Panc1 (cell line): ENCODE measurements around the gene GCKR. TPM values are rescaled to one million over a fixed set of nuclear protein-coding genes. Genes with fewer than 3 reads are reported as not detected.

Source experiments
- ATAC-seq: fragments of 200-7000 bp; cut with Tn5 transposase; 2 replicates; pipeline ENCODE4 v1.9.1; 2020; ENCODE audit warnings: mild to moderate bottlenecking, moderate library complexity
- BruUV-seq: library from RNA; stranded (reverse); fragments of 400-500 nt; replicated peaks from 2 replicates; lab custom pipeline; 2021; lab: Mats Ljungman, UMichigan
- CTCF ChIA-PET: fragments of 300-600 bp; sonication (Branson Sonifier 250); formaldehyde crosslinking; loops from one replicate; lab custom pipeline; 2022; ENCODE audit warnings: antibody characterized with exemption; lab: Charles Lee
- POLR2A ChIA-PET: fragments of 300-600 bp; sonication (Branson Sonifier 250); formaldehyde crosslinking; loops from one replicate; lab custom pipeline; 2022; ENCODE audit warnings: antibody characterized with exemption; lab: Charles Lee
- DNase-seq: peaks from one replicate; pipeline ENCODE4 v3.0.0-alpha.2; 2010; ENCODE audit warnings: low read depth, low spot score
- H3K27ac ChIP-seq: 2 replicates; pipeline ENCODE4 v1.5.1; 2011; ENCODE audit warnings: mild to moderate bottlenecking, low read length, inconsistent platforms
- H3K27me3 ChIP-seq: fragments of 200-500 bp; sonication (Bioruptor generic); 2 replicates; pipeline ENCODE4 v1.6.0; 2014; ENCODE audit warnings: low read length, inconsistent platforms; ENCODE audit not compliant: control insufficient read depth, insufficient read depth
- H3K36me3 ChIP-seq: fragments of 200-500 bp; sonication (Bioruptor generic); 2 replicates; pipeline ENCODE4 v1.5.1; 2014; ENCODE audit warnings: inconsistent platforms, mild to moderate bottlenecking, low read length, moderate library complexity; ENCODE audit not compliant: control insufficient read depth, insufficient read depth
- H3K4me1 ChIP-seq: 2 replicates; pipeline ENCODE4 v1.5.1; 2011; ENCODE audit warnings: inconsistent platforms, mild to moderate bottlenecking, low read length, moderate library complexity; ENCODE audit not compliant: control insufficient read depth, insufficient read depth
- H3K4me3 ChIP-seq, 2 experiments: 2 replicates each; pipeline ENCODE4 v1.5.1; 2011 to 2012; ENCODE audit warnings: low read depth in 2 of 2, low read length in 2 of 2, mild to moderate bottlenecking in 2 of 2, inconsistent platforms in 1 of 2, moderate library complexity in 1 of 2
- H3K9me3 ChIP-seq: fragments of 200-500 bp; sonication (Bioruptor generic); 2 replicates; pipeline ENCODE4 v1.5.1; 2014; ENCODE audit warnings: low read depth, mild to moderate bottlenecking, inconsistent platforms, low read length, moderate library complexity; ENCODE audit not compliant: control insufficient read depth, insufficient read depth
- POLR2AphosphoS5 ChIP-seq: IDR thresholded peaks from 2 replicates; pipeline ENCODE4 v1.6.1; 2012; ENCODE audit warnings: mild to moderate bottlenecking, low read depth, low read length, moderate library complexity
- SIN3A ChIP-seq: IDR thresholded peaks from 2 replicates; pipeline ENCODE4 v1.6.1; 2012; ENCODE audit warnings: low read depth, mild to moderate bottlenecking, low read length, moderate library complexity, borderline replicate concordance; ENCODE audit not compliant: insufficient read depth
- TCF7L2 ChIP-seq: IDR thresholded peaks from 2 replicates; pipeline ENCODE4 v1.6.1; 2011; ENCODE audit warnings: mild to moderate bottlenecking, low read depth, low read length, inconsistent platforms
- in situ Hi-C: cut with HindIII; loops from 2 replicates; pipeline ENCODE4 v1.10.0; 2016; ENCODE audit warnings: low sequenced_read_pairs, low pct_unique_long_range_greater_than_20kb
- intact Hi-C: fragments of 100-400 bp; cut with micrococcal nuclease; formaldehyde crosslinking; loops from one replicate; pipeline ENCODE4 v1.10.0; 2022; ENCODE audit not compliant: unreplicated experiment
- total RNA-seq: library from RNA; stranded (reverse); gene quantifications from one replicate; pipeline ENCODE4 v1.2.1, GENCODE V29; 2021; ENCODE audit not compliant: unreplicated experiment
- TF ChIP-seq, protein P1 (sequence below), 2 experiments: IDR thresholded peaks; 2 replicates each; pipeline ENCODE4 v1.6.1; 2011 to 2012; ENCODE audit warnings: low read depth in 2 of 2, control low read depth in 1 of 2, low read length in 1 of 2, mild to moderate bottlenecking in 1 of 2, moderate library complexity in 1 of 2; ENCODE audit not compliant: insufficient read depth in 1 of 2
- TF ChIP-seq, protein P2 (sequence below): fragments of 450-650 bp; IDR thresholded peaks from 2 replicates; pipeline ENCODE4 v1.5.1; 2017; ENCODE audit warnings: mild to moderate bottlenecking

The GCKR gene
- total RNA-seq, 1 experiment from 2014 or later, result 0.33 TPM

DNA sequence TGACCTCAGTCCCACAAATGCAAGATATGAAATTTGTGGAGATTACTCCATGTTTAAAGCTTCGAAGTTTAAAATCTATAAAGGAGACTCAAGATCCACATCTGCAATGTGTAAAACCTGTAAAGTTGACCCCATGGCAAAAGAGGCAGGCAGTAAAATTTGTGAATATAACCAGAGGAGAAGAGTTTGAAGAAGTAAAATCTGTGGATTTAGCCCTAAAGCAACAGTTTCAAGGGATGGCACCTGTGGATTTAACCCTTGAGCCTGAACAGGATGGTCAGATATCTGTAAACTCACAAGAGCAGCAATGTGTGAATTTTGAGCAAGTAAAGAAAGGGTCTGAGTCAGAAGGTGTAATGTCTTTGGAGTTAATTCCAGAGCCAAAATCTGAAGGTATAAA, 75.0 kb downstream of the GCKR start:
- Histone ChIP-seq H3K36me3 (no peaks in the 10 kb centered on the region), H3K27ac (no peak overlapping the region), H3K4me3 (no peak overlapping the region), H3K27me3 (peaks cover 6% of the 10 kb centered on the region; the same call in 1 of the 2 replicates), H3K9me3 (peaks cover 16% of the 10 kb centered on the region; the same call in 1 of the 2 replicates), H3K4me1 (no peaks in the 10 kb centered on the region)
- ATAC-seq, result no peak
- no peak for DNase-seq
- TF ChIP-seq, protein P1, sequence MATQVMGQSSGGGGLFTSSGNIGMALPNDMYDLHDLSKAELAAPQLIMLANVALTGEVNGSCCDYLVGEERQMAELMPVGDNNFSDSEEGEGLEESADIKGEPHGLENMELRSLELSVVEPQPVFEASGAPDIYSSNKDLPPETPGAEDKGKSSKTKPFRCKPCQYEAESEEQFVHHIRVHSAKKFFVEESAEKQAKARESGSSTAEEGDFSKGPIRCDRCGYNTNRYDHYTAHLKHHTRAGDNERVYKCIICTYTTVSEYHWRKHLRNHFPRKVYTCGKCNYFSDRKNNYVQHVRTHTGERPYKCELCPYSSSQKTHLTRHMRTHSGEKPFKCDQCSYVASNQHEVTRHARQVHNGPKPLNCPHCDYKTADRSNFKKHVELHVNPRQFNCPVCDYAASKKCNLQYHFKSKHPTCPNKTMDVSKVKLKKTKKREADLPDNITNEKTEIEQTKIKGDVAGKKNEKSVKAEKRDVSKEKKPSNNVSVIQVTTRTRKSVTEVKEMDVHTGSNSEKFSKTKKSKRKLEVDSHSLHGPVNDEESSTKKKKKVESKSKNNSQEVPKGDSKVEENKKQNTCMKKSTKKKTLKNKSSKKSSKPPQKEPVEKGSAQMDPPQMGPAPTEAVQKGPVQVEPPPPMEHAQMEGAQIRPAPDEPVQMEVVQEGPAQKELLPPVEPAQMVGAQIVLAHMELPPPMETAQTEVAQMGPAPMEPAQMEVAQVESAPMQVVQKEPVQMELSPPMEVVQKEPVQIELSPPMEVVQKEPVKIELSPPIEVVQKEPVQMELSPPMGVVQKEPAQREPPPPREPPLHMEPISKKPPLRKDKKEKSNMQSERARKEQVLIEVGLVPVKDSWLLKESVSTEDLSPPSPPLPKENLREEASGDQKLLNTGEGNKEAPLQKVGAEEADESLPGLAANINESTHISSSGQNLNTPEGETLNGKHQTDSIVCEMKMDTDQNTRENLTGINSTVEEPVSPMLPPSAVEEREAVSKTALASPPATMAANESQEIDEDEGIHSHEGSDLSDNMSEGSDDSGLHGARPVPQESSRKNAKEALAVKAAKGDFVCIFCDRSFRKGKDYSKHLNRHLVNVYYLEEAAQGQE (IDR thresholded peaks at IDR 0.05; ENCODE audit: insufficient read depth in 1 of 2, low read depth in 2 of 2, low read length in 1 of 2), result no peak
- TF ChIP-seq TCF7L2, result no peak
- no peak for TF ChIP-seq SIN3A
- in situ Hi-C loops (no loop called here), intact Hi-C loops (no loop called here)
- POLR2A ChIA-PET, result no interaction called here
- no TSS peak for BruUV-seq
- CTCF ChIA-PET, result no interaction called here

DNA sequence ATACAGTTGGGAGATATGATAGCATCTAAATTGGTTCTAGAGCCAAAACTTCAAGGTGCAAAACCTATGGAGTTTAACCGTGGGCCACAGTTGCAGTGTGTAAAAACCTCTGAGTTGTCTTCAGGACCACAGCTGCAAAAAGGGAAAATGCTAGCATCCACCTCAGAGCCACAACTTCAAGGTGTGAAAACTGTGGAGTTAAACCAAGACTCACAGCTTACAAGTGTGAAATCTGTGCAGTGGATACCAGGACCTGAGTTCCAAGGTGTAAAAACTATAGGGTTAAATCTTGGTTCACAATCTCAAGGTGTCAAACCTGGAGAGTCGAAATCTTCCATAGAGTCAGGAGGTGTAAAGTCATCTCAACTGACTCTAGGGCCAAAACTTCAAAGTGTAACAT, 75.8 kb downstream of the GCKR start:
- in situ Hi-C loops (no loop called here), intact Hi-C loops (no loop called here)
- DNase-seq (no peak), ATAC-seq (no peak)
- Histone ChIP-seq H3K27me3 (peaks cover 2% of the 10 kb centered on the region; the same call in 1 of the 2 replicates), H3K27ac (no peak overlapping the region), H3K4me1 (no peaks in the 10 kb centered on the region), H3K36me3 (no peaks in the 10 kb centered on the region), H3K9me3 (peaks cover 19% of the 10 kb centered on the region; the same call in 1 of the 2 replicates), H3K4me3 (no peak overlapping the region)
- TF ChIP-seq, protein P1 (IDR thresholded peaks at IDR 0.05; ENCODE audit: insufficient read depth in 1 of 2, low read depth in 2 of 2, low read length in 1 of 2), result no peak
- TF ChIP-seq, protein P2, sequence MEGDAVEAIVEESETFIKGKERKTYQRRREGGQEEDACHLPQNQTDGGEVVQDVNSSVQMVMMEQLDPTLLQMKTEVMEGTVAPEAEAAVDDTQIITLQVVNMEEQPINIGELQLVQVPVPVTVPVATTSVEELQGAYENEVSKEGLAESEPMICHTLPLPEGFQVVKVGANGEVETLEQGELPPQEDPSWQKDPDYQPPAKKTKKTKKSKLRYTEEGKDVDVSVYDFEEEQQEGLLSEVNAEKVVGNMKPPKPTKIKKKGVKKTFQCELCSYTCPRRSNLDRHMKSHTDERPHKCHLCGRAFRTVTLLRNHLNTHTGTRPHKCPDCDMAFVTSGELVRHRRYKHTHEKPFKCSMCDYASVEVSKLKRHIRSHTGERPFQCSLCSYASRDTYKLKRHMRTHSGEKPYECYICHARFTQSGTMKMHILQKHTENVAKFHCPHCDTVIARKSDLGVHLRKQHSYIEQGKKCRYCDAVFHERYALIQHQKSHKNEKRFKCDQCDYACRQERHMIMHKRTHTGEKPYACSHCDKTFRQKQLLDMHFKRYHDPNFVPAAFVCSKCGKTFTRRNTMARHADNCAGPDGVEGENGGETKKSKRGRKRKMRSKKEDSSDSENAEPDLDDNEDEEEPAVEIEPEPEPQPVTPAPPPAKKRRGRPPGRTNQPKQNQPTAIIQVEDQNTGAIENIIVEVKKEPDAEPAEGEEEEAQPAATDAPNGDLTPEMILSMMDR, result no peak
- TF ChIP-seq POLR2AphosphoS5 (no peak), SIN3A (no peak), TCF7L2 (no peak)
- no TSS peak for BruUV-seq
- CTCF ChIA-PET, result no interaction called here
- POLR2A ChIA-PET, result no interaction called here
